ENCODE data around the gene ERICH6B.

ERICH6B gene

DNA sequence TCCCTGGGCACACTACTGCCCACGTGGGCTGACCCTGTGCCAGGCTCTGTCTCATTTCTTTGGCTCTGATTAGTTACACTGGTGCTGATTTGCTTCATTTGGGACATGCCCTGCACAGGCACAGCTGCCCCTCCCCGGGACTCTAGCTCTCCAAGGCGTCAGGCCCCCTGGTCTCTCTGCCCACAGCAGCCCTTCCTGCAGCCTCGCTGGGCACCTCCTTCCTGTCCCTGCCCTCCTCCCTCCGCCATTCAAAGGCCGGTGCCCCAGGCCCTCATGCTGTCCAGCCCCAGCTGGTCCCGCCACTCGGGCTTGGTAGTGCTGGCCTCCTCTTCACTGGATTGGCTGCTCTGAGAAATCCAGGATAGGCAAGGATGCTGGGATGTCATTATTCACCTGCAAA is 73.1 kb downstream of the ERICH6B start:
- DNase-seq (ENCODE audit: low read depth): no peak

DNA sequence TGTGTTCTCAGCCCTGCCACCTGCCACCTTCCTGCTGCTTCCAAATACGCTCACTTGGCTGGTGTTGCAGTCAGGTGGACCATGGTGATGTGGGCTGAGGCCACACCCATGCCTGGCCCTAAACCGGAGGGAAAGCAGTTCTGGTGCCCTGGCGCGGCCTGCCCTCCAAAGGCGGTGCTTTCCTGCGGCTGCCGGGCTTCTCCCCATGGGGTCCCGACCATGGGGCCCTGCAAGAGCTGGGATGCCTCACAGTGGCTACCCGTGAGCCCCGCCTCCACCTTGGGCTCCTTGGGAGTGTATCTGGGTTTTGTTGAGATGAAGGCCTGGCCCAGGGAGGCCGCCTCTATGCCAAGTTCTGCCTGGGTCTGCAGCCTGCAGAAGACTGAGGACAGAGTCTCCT is 73.7 kb downstream of the ERICH6B start:
- DNase-seq (ENCODE audit: low read depth): no peak

DNA sequence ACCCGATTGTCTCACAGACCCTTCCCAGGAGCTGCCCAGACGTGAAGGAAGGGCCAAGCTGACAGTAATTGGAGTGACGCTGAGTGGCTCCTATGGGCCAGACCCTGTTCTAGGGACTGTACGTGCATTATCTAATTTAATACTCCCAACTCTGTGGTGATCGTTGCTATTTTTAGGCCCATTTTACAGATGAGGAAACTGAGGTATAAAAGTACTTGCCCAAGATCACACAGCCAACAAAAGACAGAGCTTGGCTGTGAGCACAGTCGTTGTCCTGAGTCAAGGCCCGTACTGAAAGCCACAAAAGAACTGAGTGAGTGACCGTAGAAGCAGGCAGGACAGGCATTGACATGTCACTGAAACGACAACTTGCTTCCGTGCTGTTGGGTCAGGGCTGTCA is 74.7 kb downstream of the ERICH6B start:
- no peak for DNase-seq (ENCODE audit: low read depth)

DNA sequence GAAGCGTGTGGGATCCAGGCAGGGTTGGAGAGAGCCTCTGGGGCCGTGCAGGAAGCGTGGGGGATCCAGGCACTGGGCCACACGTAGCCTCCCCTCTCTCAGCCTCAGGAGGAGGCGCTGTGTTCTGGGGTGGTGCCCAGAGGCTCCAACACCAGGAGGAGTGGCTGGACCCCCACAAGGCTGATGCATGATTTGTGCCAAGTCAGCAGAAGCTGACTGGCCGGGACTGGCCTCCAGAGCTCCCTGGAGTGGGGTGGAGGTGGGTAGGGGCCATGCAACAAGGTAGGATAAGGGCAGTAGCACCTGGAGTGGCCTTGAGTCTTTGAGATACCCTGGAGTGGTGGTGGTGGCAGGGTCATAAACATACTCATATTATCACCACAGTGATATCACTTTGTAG is 75.3 kb downstream of the ERICH6B start:
- DNase-seq (ENCODE audit: low read depth): no peak

DNA sequence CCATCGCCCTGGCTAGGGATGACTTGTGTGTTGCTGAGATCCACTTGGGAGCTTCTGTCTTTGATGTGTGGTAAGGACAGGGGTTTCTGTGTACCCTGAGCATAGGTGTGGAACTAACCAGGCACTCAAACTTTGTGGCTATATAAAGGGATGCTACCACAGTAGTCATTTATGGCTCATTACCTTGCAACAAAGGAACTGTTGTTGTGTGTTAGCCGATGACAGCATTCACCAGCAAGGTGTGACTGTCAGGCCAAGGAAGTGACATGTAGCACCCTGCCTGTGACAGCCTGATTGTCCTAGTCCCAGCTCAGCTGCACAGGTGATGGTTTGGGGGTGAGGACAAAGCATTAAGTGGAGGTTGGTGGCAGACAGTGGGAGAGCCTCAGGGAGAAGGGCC is 77.2 kb downstream of the ERICH6B start:
- DNase-seq (ENCODE audit: low read depth): no peak

DNA sequence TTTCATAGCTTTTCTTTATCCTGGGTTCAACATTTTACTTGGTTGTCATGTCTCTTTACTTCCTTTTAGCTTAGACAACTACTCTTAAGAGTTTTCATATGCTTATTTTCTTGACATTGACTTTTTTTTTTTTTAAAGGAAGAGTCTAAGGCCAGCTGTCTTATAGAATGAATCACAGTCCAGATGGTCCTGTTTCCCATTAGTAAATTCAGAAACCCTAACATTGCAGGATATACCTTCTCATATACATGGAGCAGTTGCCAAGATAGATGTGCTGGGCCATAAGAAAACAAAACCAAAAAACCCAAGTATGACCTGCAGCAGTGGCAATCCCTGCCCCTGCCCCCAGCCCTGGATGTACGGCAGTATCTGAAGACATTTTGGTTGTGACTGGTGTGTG is 78.0 kb downstream of the ERICH6B start:
- no peak for DNase-seq (ENCODE audit: low read depth)

DNA sequence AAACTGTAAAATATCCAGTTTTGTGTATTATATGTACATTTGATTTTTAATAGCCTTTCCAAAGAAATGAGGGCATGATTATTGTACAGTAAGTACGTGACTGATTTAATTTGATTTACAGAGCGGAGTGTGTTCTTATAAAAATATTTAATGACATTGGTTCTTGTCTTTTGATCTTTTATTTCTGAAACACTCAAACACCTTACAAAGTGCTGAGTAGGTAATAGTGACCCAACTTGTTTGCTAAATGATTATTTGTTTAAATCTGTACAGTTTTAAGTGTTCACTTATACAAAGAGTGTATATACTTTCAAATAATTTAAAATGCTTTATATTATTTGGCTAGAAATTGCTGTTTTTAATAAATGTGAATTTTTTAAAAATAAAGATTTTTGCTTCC is 79.3 kb downstream of the ERICH6B start:
- DNase-seq (ENCODE audit: low read depth): no peak

DNA sequence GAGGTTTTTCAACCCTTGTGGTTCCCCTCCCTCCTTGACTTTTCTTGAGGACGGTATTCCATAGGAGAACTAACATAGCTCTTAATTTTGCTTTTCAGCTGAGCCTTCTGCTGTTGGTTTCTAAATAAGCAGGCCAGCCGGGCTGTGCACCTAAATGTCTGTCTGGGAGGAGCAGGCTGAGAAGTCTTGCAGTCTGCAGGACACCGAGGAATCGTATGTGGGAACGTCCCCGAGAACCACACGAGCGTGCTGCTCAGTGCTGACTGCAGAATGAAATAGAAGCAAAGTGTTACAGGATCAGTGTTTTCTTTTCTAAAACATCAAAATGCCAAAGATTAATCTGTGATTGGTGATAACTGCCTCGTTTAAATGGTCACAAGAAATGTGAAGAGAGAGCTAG is 80.9 kb downstream of the ERICH6B start:
- no peak for DNase-seq (ENCODE audit: low read depth)

DNA sequence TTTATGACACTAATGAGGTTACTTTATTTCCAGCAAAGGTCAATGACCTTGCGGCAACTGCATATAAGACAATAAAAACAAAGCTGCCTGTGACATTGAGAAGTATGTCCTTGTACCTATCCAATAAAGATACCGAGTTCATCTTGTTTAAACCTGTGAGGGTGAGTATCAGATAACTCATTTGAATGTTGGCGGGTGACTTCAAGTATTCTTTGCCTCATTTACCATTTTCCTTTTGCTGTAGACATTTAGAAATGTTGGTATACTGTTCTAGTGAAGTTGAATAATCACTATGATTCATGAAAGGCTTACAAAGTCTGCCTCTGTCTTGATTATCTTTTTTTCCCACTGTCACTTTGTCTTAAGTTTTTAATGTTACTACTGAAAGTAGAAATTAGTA is 85.8 kb downstream of the ERICH6B start:
- DNase-seq (ENCODE audit: low read depth): no peak

DNA sequence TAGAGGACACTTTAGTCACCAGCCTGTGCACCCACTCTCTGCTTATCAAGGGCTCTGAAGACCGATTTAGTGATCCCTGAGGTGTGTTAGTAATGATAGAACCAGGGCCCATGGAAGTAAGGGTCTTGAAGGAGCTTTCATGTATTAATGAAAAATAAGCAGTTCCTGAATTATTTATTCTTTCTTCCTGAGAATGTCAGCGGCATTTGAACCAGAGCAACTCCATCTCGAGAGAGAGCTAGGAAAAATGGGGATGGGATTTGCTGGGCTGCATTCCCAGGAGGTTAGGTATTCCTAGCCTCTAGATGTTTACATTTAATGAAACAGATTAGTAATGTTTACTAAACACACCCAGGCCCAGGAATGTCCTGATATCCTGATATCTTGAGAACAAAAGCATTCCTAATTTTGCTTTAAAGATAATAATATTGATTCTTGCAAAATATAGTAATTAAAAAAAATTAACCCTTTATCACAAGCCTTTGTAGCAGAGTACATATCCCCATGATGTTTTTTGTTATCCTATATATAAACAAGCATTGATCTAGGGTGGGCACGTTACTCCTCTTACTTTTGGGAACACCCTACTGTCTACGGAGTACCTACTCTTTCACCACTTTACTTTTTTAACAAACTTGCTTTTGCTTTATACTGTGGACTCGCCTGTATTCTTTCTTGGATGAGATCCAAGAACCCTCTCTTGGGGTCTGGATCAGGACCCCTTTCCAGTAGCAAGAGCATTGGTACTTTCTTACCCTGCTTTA is 87.7 kb downstream of the ERICH6B start:
- no peak for DNase-seq (ENCODE audit: low read depth)

DNA sequence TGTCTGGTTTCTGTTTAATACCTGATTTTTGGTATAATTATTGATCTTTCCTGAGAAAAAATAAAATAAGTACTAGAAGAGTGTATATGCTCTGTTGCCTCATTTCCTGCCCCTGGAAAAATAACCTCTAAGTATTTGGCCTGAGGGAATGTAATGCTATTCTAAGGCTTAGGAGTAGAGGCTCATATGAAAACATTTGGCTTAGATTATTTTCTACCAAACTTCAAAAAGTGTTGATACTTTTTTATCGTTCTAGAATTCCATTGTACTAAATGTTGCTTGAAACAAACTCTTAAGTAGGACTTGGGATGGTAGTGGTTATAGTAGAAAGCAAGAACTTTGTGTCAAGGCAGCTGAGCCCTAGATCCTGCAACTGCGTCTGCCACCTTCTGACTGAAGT is 93.0 kb downstream of the ERICH6B start:
- DNase-seq (ENCODE audit: low read depth): peak; percentile 25

DNA sequence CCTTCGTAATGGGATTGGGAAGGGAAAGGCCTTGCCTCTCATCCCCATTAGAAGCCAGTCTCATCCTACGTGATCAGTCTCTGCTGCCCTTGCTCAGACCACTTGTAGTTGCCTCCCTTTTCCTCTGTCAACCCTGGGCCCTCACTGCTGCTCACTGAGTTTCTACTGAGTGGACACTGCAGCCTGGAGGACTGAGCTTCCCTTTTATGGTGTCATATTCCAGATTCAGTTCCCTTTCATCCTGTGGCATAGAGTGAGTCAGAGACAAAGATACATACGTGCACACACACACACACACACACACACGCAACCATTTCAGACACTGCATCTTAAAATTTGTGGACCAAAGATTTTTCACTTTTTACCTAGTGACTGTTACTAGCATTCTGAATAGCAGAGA is 94.2 kb downstream of the ERICH6B start:
- DNase-seq (ENCODE audit: low read depth): peak; percentile 22

DNA sequence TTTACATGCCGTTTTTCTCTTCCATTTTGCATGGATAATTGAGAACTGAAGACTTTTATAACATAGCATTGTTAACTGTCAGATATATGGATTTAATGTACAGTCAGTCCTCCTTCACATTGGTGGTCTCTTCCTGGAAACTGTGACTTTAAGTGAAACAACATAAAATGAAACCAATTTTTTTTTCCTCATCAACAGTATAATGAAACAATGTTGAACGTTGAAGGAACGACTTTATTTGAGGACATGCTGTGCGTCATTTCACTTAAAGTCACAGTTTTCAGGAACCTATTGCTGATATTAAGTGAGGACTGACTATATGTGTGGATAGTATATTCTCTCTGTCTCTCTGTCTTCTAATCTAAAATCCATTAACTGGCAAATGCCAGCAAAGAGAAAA is 96.0 kb downstream of the ERICH6B start:
- no peak for DNase-seq (ENCODE audit: low read depth)

DNA sequence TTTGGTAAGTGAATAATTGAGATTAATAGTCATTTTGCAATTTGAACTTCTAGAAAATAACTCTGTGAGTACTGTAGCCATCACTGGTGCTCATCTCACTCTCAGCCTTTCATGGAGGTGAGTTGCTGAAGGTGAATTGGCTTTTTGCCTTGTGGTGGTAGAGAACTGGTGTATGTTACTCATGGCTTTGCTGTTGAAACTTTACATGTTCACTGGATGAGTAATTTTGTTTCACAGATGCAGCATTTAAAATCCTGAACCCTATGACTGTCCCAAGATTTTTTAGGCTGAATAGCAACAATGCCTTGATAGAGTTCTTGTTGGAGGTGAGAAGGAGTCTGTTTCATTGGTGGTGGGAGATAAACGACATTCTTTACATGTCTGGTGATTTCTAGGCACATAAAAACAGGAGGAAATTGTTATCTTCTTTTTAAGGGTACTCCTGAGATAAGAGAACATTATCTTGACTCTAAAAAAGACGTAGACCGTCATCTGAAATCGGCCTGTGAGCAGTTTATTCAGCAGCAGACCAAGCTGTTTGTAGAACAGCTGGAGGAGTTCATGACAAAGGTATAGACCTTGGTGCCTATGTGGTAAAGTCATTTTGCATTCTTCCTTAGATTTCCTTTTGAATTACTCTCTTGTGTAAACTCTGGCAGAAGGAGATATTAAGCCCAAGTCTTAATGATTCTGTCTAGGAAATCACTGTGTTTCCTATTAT is 96.9 kb downstream of the ERICH6B start:
- DNase-seq (ENCODE audit: low read depth): peak; percentile 13

DNA sequence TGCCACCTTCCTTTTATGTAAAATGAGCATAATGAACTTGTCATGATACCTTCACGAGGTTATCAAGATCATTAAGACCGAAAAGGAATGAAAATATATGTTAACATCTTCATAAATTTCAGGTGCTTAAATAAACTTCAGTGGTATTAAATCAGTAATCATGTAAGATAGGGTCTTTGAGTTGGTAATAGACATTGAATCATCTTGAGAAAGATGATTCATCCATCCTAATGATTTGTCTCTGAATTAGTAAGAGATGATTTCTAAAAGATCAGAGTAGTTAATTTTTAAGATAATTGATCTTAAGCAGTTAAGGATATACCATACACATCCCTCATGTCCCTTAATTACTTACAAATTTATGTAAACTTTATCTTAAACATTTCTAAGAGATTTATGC is 98.8 kb downstream of the ERICH6B start:
- DNase-seq (ENCODE audit: low read depth): no peak

DNA sequence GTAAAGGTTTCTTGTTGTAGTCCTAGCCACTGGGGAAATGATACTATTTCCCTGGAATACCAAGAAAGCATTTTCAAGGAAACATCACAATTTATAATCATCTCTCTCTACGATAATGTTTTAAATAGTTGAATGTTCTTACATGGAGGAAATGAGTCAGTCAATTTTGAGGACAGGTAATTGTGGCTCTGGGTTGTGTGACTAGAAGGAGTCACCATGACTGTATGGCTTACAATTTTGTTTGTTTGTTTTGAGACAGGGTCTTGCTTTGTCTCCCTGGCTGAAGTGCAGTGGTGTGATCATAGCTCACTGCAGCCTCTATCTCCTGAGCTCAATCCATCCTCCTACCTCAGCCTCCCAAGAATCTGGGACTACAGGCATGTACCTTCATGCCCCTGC is 103.4 kb downstream of the ERICH6B start:
- DNase-seq (ENCODE audit: low read depth): no peak

DNA sequence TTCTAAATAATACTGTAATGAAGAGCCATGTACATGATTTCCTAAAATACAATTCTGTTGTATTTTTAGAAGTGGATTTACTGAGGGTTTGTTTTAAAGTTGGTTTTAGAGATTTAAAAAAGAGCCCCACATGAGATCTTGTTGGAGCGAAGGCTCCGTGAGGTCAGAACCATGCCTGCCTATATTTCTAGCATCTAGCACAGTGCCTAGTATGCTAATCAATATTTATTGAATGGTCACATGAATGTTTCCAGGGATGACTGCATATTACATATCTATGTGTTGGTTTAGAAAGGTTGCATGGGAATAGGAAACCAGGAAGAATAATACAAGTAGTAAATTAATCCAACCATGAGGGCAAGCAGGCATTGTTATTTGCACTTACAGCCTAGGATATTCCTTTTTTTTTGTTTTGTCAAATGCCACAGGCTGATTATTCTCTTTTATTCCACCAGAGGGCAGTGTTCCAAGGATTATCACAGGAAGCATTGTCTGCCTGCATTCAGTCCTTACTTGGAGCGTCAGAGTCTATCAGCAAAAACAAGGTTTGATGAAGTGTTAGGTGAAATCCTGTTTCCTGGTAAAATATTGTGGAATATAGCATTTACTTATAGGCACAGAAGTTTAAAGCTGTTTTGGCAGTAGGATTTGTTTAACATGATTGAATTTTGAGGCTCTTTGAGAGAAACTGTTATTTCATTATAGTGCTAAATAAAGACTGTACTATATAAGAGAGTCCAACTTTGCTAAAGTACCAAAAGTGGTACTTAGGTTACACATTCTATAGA is 104.0 kb downstream of the ERICH6B start:
- peak; percentile 23 for DNase-seq (ENCODE audit: low read depth)

DNA sequence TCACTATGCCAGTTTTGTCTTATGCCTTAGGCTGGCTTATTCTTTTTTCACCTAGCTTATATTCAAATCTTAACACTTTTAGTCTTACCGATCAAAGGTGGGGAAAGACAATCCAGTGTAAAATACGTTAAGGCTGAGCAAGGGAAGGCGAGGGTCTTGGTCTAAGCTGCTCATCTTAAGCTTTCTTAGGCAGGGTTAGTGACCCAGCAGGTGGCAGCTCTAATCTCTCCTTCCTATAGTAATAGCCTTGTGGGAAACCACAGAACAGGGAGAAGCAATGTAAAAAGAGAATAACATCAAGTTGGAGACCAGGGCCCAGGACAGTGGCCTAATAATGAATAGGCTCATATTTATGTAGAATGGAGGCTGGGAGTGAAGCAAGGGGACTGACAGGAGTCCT is 104.9 kb downstream of the ERICH6B start:
- no peak for DNase-seq (ENCODE audit: low read depth)

DNA sequence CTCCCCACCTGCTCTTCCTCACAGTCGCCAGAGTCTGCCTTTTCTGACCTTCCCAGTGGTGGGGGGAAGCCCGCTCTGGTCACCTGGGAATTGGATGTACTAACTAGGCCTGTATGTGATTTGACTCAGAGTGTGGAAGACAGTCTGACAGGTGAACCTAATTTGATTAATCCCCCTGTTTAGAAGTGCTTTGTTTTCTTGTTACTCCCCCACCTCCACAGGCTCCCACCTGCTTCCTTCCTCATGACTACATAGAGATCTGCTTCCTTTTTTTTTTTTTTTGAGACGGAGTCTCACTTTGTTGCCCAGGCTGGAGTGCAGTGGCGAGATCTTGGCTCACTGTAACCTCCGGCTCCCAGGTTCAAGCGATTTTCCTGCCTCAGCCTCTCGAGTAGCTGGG is 106.8 kb downstream of the ERICH6B start:
- no peak for DNase-seq (ENCODE audit: low read depth)

DNA sequence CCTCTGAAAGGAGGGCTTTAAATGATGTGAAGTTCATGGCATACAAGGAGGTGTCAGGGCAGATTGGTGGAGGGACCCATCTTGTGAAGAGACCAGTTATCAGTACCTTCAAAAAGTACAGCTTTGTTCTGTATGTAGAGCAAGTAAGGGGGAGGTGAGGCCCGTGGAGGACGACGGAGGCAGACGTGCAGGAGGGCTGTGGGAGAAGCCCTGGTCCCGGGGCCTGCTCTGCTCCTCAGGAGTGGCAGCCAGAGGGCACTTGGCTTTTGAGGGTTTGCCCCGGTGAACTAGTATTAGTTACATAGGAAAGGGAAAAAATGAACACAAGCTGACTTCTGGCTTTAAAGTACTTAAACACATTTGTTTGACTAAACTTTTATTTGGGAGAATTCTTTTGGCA is 108.7 kb downstream of the ERICH6B start:
- no peak for DNase-seq (ENCODE audit: low read depth)

DNA sequence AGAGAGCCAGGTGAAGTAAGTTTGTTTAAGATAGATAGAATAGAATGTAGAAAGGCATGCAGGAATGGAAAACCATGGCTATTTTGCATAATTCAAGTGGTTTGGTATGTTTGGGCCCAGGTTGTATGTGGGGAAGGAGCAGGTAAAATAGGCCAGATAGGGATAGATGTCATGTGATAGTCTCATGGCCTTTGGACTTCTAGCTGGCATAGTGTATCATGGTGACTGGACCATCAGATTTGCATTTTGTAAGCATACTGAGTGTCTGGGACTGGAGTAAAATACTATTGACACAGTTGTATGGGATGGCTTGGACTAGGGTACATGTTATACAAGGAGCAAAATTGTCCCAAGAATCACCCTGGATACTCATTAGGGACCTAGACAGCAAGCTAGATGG is 111.9 kb downstream of the ERICH6B start:
- DNase-seq (ENCODE audit: low read depth): no peak

DNA sequence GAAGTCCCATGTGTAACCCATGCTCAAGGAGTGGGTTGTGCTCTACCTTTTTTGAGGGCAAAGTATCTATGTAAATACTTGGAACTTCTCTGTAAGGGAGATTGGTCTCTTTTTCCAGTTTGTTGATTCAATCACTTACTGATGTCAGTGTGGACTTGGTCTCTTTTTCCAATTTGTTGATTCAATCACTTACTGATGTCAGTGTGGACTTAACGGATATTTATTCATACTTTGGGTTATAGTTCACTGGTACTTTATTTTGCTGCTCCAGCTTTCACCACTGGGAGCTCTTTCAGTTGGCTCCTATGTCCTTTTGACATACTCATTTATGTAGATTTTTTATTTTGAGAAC is 114.4 kb downstream of the ERICH6B start:
- DNase-seq (ENCODE audit: low read depth): no peak

DNA sequence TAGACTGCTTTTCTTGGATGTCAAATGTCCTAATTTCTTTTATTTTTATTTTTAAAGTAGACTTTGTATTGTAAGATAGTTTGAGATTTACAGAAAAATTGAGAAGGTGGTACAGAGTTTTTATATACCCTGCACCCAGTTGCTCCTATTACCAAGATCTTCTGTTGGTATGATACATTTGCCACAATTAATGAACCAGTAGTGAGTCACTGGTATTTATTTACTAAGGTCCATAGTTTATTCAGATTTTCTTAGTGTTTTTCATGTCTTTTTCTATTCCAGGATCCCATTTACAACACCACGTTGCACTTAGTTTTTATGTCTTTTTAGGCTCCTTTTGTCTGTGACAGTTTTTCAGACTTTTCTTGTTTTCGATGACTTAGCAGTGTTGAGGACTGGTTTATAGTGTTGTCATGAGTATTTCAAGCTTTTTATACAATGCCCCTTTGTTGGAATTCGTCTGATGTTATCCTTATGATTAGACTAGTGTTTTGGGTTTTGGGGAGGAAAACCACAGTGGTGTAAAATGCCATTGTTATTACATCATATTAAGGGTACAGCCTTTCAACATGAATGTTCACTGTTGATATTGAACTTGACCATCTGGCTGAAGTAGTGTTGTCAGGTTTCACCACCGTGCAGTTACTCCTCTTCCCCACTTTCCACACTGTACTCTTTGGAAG is 114.9 kb downstream of the ERICH6B start:
- DNase-seq (ENCODE audit: low read depth): peak; percentile 68

Data from GM04503 (cell line).